PC-3 (cell line): ENCODE measurements around the gene DCDC2B. TPM values are rescaled to one million over a fixed set of nuclear protein-coding genes. Genes with fewer than 3 reads are reported as not detected.

Source experiments
- ATAC-seq: fragments of 200-7000 bp; cut with Tn5 transposase; 2 replicates; pipeline ENCODE4 v1.9.1; 2020; ENCODE audit warnings: mild to moderate bottlenecking, moderate library complexity
- BruUV-seq: library from RNA; stranded (reverse); fragments of 400-500 nt; replicated peaks from 2 replicates; lab custom pipeline; 2021; lab: Mats Ljungman, UMichigan
- CTCF ChIA-PET: fragments of 300-600 bp; sonication (Branson Sonifier 250); formaldehyde crosslinking; loops from one replicate; lab custom pipeline; 2022; ENCODE audit warnings: antibody characterized with exemption; lab: Charles Lee
- POLR2A ChIA-PET: fragments of 300-600 bp; sonication (Branson Sonifier 250); formaldehyde crosslinking; loops from one replicate; lab custom pipeline; 2022; ENCODE audit warnings: antibody characterized with exemption; ENCODE audit not compliant: unreplicated experiment; lab: Charles Lee
- DNase-seq: peaks from one replicate; pipeline ENCODE4 v3.0.0-alpha.2; 2015
- H2AFZ ChIP-seq: fragments of 300-600 bp; sonication (generic); 2 replicates; pipeline ENCODE4 v1.6.0; 2016; ENCODE audit warnings: antibody characterized with exemption, low read length
- H3F3A ChIP-seq: fragments of 300-600 bp; sonication (generic); one replicate; pipeline ENCODE4 v1.6.0; 2017; ENCODE audit warnings: antibody characterized with exemption, low read length, control low read depth, mild to moderate bottlenecking; ENCODE audit not compliant: unreplicated experiment
- H3K27ac ChIP-seq: fragments of 300-600 bp; sonication (generic); 2 replicates; pipeline ENCODE4 v1.5.1; 2016; ENCODE audit warnings: mild to moderate bottlenecking, low read length
- H3K27me3 ChIP-seq: fragments of 300-600 bp; sonication (generic); 2 replicates; pipeline ENCODE4 v1.6.1; 2016; ENCODE audit warnings: low read length, mixed read lengths
- H3K36me3 ChIP-seq: fragments of 300-600 bp; sonication (generic); 2 replicates; pipeline ENCODE4 v1.6.1; 2016; ENCODE audit warnings: low read depth, mixed run types, low read length, mixed read lengths
- H3K4me1 ChIP-seq: fragments of 300-600 bp; sonication (generic); 2 replicates; pipeline ENCODE4 v1.5.1; 2016; ENCODE audit warnings: low read length; ENCODE audit not compliant: insufficient read depth
- H3K4me2 ChIP-seq: fragments of 300-600 bp; sonication (generic); 2 replicates; pipeline ENCODE4 v1.6.0; 2016; ENCODE audit warnings: low read length
- H3K4me3 ChIP-seq: fragments of 300-600 bp; sonication (generic); 2 replicates; pipeline ENCODE4 v1.5.1; 2016; ENCODE audit warnings: mild to moderate bottlenecking, low read length, mixed read lengths
- H3K79me2 ChIP-seq: fragments of 300-600 bp; sonication (generic); 2 replicates; pipeline ENCODE4 v1.6.1; 2017; ENCODE audit warnings: low read length, mixed read lengths
- H3K9ac ChIP-seq: fragments of 300-600 bp; sonication (generic); 2 replicates; pipeline ENCODE4 v1.6.0; 2016; ENCODE audit warnings: mild to moderate bottlenecking, low read length
- H3K9me2 ChIP-seq: fragments of 300-600 bp; sonication (generic); replicated peaks from 2 replicates; pipeline ENCODE4 v1.6.1; 2016; ENCODE audit warnings: mixed run types, low read length, mixed read lengths
- H3K9me3 ChIP-seq: fragments of 300-600 bp; sonication (generic); 2 replicates; pipeline ENCODE4 v1.6.1; 2016; ENCODE audit warnings: low read length, mixed read lengths
- H4K20me1 ChIP-seq: fragments of 300-600 bp; sonication (generic); 2 replicates; pipeline ENCODE4 v1.6.1; 2016; ENCODE audit warnings: low read length, mixed read lengths
- EZH2 ChIP-seq: fragments of 300-600 bp; sonication (generic); IDR thresholded peaks from one replicate; pipeline ENCODE4 v1.6.1; 2017; ENCODE audit warnings: antibody characterized with exemption, mild to moderate bottlenecking, low read length; ENCODE audit not compliant: unreplicated experiment
- EZH2phosphoT487 ChIP-seq: fragments of 300-600 bp; sonication (generic); IDR thresholded peaks from 2 replicates; pipeline ENCODE4 v1.6.1; 2018; ENCODE audit warnings: mild to moderate bottlenecking, antibody characterized with exemption, low read length, borderline replicate concordance
- intact Hi-C: fragments of 100-400 bp; cut with micrococcal nuclease; formaldehyde crosslinking; loops from 2 replicates; pipeline ENCODE4 v1.9.0; 2023
- total RNA-seq: library from RNA; depleted of rRNA; stranded (reverse); fragments of >200 nt; gene quantifications from 2 replicates; pipeline ENCODE4 v1.2.3, GENCODE V29; 2014
- TF ChIP-seq, protein P1 (sequence below): fragments of 300-600 bp; sonication (generic); conservative IDR thresholded peaks from 2 replicates; pipeline ENCODE4 v1.5.1; 2017; ENCODE audit warnings: antibody characterized with exemption, low read depth, mild to moderate bottlenecking, low read length

The DCDC2B gene
- total RNA-seq, 1 experiment from 2014 or later, result not detected

DNA sequence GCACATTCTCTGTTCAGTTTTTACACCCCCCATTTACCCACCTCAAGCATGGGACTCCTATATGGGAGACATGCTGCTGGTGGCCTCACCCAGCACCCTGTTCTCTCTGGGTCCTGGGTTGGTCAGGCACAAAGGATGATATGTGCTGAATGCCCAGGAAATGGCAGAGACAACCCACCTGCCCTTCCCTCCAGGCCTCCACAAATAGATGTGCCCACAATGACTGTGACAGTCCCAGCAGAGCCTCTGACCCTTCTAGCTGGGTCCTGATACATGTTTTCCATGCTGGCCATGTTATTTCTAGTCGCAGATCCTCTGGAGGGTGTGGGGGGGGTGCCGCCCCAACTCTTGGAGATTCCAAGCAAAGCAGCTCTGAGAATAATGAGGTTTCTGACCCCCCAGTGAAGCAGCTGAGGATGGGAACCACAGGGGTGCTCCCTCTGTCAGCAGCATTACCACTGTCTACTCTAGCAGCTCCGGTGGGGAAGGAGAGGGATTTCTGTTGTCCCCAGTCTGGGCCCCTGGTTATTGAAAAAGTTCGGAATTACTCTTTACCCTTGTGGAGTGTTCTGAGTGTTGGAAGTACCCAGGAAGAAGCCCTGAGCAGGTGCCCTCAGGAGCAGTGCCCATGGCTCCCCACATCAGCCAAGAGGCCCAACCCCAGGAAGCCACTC lies 9.7 kb upstream of the DCDC2B start:
- intact Hi-C loops, result no loop called here
- Histone ChIP-seq H3K27ac (no peak overlapping the region), H3K27me3 (no peaks in the 10 kb centered on the region), H3K79me2 (no peaks in the 10 kb centered on the region), H3K4me3 (no peak overlapping the region), H3K36me3 (peaks cover 29% of the 10 kb centered on the region; the same call in 1 of the 2 replicates), H3K9ac (no peak overlapping the region), H3F3A (no peaks in the 10 kb centered on the region), H3K4me2 (no peak overlapping the region), H3K9me3 (no peaks in the 10 kb centered on the region), H4K20me1 (no peaks in the 10 kb centered on the region), H3K9me2 (no peaks in the 10 kb centered on the region), H3K4me1 (peaks cover 18% of the 10 kb centered on the region), H2AFZ (no peak overlapping the region)
- POLR2A ChIA-PET, result no interaction called here
- peak; percentile 3; the same call in 1 of the 2 replicates for ATAC-seq
- BruUV-seq, result no TSS peak
- no peak for DNase-seq
- TF ChIP-seq EZH2, result no peak
- TF ChIP-seq, protein P1, sequence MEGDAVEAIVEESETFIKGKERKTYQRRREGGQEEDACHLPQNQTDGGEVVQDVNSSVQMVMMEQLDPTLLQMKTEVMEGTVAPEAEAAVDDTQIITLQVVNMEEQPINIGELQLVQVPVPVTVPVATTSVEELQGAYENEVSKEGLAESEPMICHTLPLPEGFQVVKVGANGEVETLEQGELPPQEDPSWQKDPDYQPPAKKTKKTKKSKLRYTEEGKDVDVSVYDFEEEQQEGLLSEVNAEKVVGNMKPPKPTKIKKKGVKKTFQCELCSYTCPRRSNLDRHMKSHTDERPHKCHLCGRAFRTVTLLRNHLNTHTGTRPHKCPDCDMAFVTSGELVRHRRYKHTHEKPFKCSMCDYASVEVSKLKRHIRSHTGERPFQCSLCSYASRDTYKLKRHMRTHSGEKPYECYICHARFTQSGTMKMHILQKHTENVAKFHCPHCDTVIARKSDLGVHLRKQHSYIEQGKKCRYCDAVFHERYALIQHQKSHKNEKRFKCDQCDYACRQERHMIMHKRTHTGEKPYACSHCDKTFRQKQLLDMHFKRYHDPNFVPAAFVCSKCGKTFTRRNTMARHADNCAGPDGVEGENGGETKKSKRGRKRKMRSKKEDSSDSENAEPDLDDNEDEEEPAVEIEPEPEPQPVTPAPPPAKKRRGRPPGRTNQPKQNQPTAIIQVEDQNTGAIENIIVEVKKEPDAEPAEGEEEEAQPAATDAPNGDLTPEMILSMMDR, result no peak
- no peak for TF ChIP-seq EZH2phosphoT487
- CTCF ChIA-PET, result no interaction called here

DNA sequence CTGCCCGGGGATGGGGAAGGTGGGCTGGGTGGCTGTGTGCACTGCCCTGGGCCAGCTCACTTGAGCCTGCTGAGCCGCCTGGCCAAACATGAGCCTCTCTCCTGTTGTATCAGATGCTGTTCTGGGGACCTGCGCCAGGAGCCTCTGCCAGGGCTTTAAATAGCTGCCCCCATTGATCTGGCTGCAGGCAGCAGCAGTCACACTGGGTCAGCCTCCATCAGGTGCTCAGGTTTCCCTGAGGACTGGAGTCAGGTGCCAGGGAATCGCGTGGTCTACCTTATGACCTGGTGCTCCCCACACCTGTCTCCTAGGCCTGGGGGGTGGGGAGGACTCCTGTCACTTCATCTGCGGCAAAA lies 9.2 kb upstream of the DCDC2B start:
- peaks cover 20% of the 10 kb centered on the region for H3K4me1 ChIP-seq
- no peaks in the 10 kb centered on the region for H3K9me2 ChIP-seq
- no peak for TF ChIP-seq EZH2
- TF ChIP-seq, protein P1, result no peak
- no peak for TF ChIP-seq EZH2phosphoT487
- no peak overlapping the region for H2AFZ ChIP-seq
- ATAC-seq, result peak; percentile 5; the same call in 1 of the 2 replicates
- no peaks in the 10 kb centered on the region for H3F3A ChIP-seq
- H4K20me1 ChIP-seq, result no peaks in the 10 kb centered on the region
- H3K79me2 ChIP-seq, result no peaks in the 10 kb centered on the region
- no peaks in the 10 kb centered on the region for H3K27me3 ChIP-seq
- H3K4me3 ChIP-seq, result peak overlapping the region; percentile 67; the same call in 1 of the 2 replicates
- H3K9ac ChIP-seq, result no peak overlapping the region
- H3K27ac ChIP-seq, result no peak overlapping the region
- POLR2A ChIA-PET, result no interaction called here
- peaks cover 24% of the 10 kb centered on the region; the same call in 1 of the 2 replicates for H3K36me3 ChIP-seq
- intact Hi-C loops, result loop anchor here (2.0 kb wide), 1 partner anchor 19 kb away; no protein-coding TSS in a partner anchor
- no TSS peak for BruUV-seq
- H3K4me2 ChIP-seq, result peak overlapping the region; percentile 85
- CTCF ChIA-PET, result interaction anchor here (1.0 kb wide), 1 partner anchor 46 kb away, joined by 3 read pairs; no protein-coding TSS in a partner anchor
- no peaks in the 10 kb centered on the region for H3K9me3 ChIP-seq
- no peak for DNase-seq
